BLaER1 treated with 17β-estradiol and CSF1 and Interleukin-3, amounts not matched to agents 10 nM and 100 nM (cell line): ENCODE data around the gene CHD5.

ENCODE experiments used
- H3K27ac ChIP-seq, 11 experiments: shearing (Covaris generic); formaldehyde crosslinking; 2 replicates each; pipeline ENCODE4 v1.8.1; 2022
- H3K27me3 ChIP-seq, 11 experiments: shearing (Covaris generic); formaldehyde crosslinking; 2 replicates each; pipeline ENCODE4 v1.8.1; 2022
- H3K36me3 ChIP-seq, 11 experiments: shearing (Covaris generic); formaldehyde crosslinking; 2 replicates each; pipeline ENCODE4 v1.8.1; 2022
- H3K4me1 ChIP-seq, 10 experiments: shearing (Covaris generic); formaldehyde crosslinking; 2 replicates each; pipeline ENCODE4 v1.8.1; 2022
- H3K4me2 ChIP-seq, 11 experiments: shearing (Covaris generic); formaldehyde crosslinking; 2 replicates each; pipeline ENCODE4 v1.8.1; 2022
- H3K4me3 ChIP-seq, 10 experiments: shearing (Covaris generic); formaldehyde crosslinking; 2 replicates each; pipeline ENCODE4 v1.8.1; 2022
- H3K9ac ChIP-seq, 11 experiments: shearing (Covaris generic); formaldehyde crosslinking; 2 replicates each; pipeline ENCODE4 v1.8.1; 2022
- H3K9me3 ChIP-seq, 11 experiments: shearing (Covaris generic); formaldehyde crosslinking; replicated peaks in 1 of 11; 2 replicates each; pipeline ENCODE4 v1.8.1; 2022
- H4K20me1 ChIP-seq, 11 experiments: shearing (Covaris generic); formaldehyde crosslinking; 2 replicates each; pipeline ENCODE4 v1.8.1; 2022
- Cebpa-rat ChIP-seq, 11 experiments: shearing (Covaris generic); IDR thresholded peaks; 2 replicates each; pipeline ENCODE4 v1.8.1; 2022

CHD5 gene

GRCh38 chr1:6134741-6135510, 45.2 kb downstream of the CHD5 start:
- Histone ChIP-seq H3K9ac (no peak overlapping the region), H3K4me2 (no peak overlapping the region), H3K4me1 (peaks cover 0 to 23% (median 15%) of the 10 kb centered on the region in 10 experiments; a peak in 12 of 20 replicates), H3K36me3 (peaks cover 0 to 15% (median 0%) of the 10 kb centered on the region in 11 experiments; a peak in 4 of 22 replicates), H4K20me1 (peaks cover 0 to 7% (median 0%) of the 10 kb centered on the region in 11 experiments; a peak in 1 of 22 replicates), H3K27ac (no peak overlapping the region), H3K4me3 (no peak overlapping the region), H3K9me3 (peaks cover 24 to 32% (median 27%) of the 10 kb centered on the region in 11 experiments), H3K27me3 (no peaks in the 10 kb centered on the region)
- no peak for TF ChIP-seq Cebpa-rat (IDR thresholded peaks at IDR 0.05)

DNA sequence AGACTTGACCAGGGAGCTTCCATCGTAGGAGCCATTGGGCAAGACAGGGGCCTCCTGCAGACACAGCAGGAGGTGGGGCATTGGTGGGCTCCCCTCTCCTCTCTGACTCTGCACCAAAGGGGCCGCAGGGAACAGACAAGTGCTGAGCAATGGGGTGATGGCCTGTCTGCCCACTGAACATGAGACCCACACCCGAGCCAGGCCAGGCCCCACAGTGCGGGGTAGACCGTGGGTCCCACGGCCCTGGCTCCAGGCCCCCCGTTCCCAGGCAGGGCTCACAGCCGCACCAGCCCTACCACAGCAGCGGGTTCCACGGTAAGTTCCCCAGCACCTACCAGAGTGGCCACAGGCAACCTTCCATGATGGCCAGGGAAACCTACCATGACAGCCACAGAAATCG, 45.9 kb downstream of the CHD5 start:
- TF ChIP-seq Cebpa-rat (IDR thresholded peaks at IDR 0.05): no peak
- Histone ChIP-seq H3K36me3 (peaks cover 0 to 15% (median 0%) of the 10 kb centered on the region in 11 experiments; a peak in 4 of 22 replicates), H4K20me1 (peaks cover 0 to 9% (median 0%) of the 10 kb centered on the region in 11 experiments; a peak in 2 of 22 replicates), H3K27ac (no peak overlapping the region), H3K4me2 (no peak overlapping the region), H3K9me3 (peaks cover 24 to 32% (median 27%) of the 10 kb centered on the region in 11 experiments), H3K27me3 (no peaks in the 10 kb centered on the region), H3K4me1 (peaks cover 0 to 30% (median 18%) of the 10 kb centered on the region in 10 experiments; a peak in 12 of 20 replicates), H3K9ac (no peak overlapping the region), H3K4me3 (no peak overlapping the region)

DNA sequence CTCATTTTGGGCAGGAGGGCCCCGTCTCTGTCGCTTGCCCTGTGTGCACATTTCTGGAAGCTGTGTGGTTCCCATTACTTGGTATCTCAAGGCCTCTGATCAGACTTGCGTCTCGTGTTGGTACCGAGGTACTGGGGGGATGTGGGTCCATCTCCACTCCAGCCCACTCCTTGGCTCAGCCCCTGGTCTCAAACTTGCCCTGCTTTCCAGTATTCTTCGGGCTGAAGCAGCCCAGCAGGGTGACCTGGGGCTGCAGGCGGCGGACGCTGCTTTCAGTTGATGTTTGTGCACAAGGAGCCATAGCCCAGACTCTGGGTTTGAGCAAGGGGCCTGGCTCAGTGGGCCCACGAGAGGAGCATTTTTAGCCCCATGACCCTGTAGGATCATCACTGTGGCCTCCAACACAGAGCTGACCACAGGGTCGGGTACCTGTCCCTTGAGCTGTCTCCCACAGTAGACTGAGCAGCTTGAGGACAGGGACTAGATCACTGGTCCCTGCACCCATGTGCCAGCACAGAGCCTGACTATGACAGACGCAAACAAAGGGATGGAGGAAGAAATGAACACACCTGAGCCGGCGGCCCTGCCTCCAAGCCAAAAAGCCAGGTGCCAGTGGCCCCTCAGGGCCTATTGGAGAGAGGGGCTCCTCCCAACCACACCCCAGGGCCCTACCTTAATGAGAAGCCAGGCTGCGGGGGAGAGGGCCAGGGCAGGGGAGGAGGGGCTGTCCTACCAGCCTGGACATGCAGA, 46.8 kb downstream of the CHD5 start:
- Histone ChIP-seq H3K9ac (no peak overlapping the region), H3K4me2 (no peak overlapping the region)
- no peak for TF ChIP-seq Cebpa-rat (IDR thresholded peaks at IDR 0.05)

DNA sequence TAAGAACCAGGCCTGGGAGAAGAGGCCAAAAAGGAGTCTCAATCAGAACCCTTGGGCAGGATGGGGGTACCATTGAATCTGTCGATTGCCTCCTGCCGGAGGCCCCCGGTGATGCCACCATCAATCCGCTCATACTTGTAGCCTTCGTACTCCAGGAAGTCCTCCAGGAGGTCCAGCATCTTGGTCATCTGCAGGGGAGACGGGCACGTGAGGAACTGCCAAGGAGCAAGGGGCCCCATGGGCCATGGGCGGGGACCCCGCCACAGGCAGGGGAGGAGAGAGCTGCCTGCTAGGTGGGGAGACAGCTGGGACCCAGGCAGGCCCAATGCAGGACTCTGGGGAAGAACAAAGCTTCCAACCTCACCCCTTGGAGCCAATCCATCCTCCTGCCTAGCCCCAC, 48.6 kb downstream of the CHD5 start:
- Histone ChIP-seq H3K9ac (no peak overlapping the region), H3K4me1 (peaks cover 9 to 31% (median 25%) of the 10 kb centered on the region in 10 experiments), H3K27ac (no peak overlapping the region), H3K4me3 (no peak overlapping the region), H4K20me1 (peaks cover 0 to 6% (median 0%) of the 10 kb centered on the region in 11 experiments; a peak in 2 of 22 replicates), H3K9me3 (peaks cover 24 to 32% (median 27%) of the 10 kb centered on the region in 11 experiments), H3K4me2 (no peak overlapping the region), H3K36me3 (peaks cover 0 to 15% (median 0%) of the 10 kb centered on the region in 11 experiments; a peak in 4 of 22 replicates), H3K27me3 (no peaks in the 10 kb centered on the region)
- TF ChIP-seq Cebpa-rat (IDR thresholded peaks at IDR 0.05): no peak

More for the DNA sequence above, 46.8 kb downstream of the CHD5 start:
- no peak overlapping the region for H3K27ac ChIP-seq
- H4K20me1 ChIP-seq: peaks cover 0 to 8% (median 0%) of the 10 kb centered on the region in 11 experiments; a peak in 2 of 22 replicates
- H3K36me3 ChIP-seq: peaks cover 0 to 15% (median 0%) of the 10 kb centered on the region in 11 experiments; a peak in 4 of 22 replicates
- H3K27me3 ChIP-seq: no peaks in the 10 kb centered on the region
- peaks cover 0 to 30% (median 21%) of the 10 kb centered on the region in 10 experiments; a peak in 14 of 20 replicates for H3K4me1 ChIP-seq
- H3K4me3 ChIP-seq: no peak overlapping the region
- peaks cover 24 to 32% (median 27%) of the 10 kb centered on the region in 11 experiments for H3K9me3 ChIP-seq

- Histone ChIP-seq H3K36me3 (peaks cover 0 to 15% (median 0%) of the 10 kb centered on the region in 11 experiments; a peak in 4 of 22 replicates), H3K4me3 (no peak overlapping the region), H3K9ac (no peak overlapping the region), H3K4me2 (no peak overlapping the region), H4K20me1 (peaks cover 0 to 6% (median 0%) of the 10 kb centered on the region in 11 experiments; a peak in 2 of 22 replicates), H3K27ac (no peak overlapping the region), H3K27me3 (no peaks in the 10 kb centered on the region), H3K4me1 (peaks cover 9 to 41% (median 34%) of the 10 kb centered on the region in 10 experiments), H3K9me3 (peaks cover 24 to 32% (median 27%) of the 10 kb centered on the region in 11 experiments)
- no peak for TF ChIP-seq Cebpa-rat (IDR thresholded peaks at IDR 0.05)
Observed at GRCh38 chr1:6130596-6130995, 49.5 kb downstream of the CHD5 start.

DNA sequence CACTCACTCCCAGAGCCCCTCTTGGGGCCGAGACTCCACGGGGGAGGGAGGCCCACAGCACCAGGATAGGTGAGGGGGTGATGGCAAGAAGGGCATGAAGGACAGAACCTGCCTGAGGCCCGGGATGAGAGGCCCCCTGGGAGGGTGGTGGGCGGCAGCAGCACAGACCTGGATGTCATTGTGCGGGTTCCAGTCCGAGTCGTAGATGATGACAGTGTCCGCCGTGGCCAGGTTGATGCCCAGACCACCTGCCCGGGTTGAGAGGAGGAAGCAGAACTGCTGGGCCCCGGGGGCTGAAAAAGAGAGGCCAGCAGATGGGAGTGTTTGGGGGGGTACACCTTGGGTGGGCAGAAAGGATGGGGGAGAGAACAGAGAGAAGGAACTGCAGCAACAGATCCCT, 50.1 kb downstream of the CHD5 start:
- H3K27me3 ChIP-seq: no peaks in the 10 kb centered on the region
- H3K4me1 ChIP-seq: peaks cover 9 to 46% (median 40%) of the 10 kb centered on the region in 10 experiments
- TF ChIP-seq Cebpa-rat (IDR thresholded peaks at IDR 0.05): no peak
- no peak overlapping the region for H3K4me3 ChIP-seq
- H3K36me3 ChIP-seq: peaks cover 0 to 15% (median 0%) of the 10 kb centered on the region in 11 experiments; a peak in 4 of 22 replicates
- H3K9ac ChIP-seq: no peak overlapping the region
- no peak overlapping the region for H3K4me2 ChIP-seq
- peaks cover 0 to 6% (median 0%) of the 10 kb centered on the region in 11 experiments; a peak in 2 of 22 replicates for H4K20me1 ChIP-seq
- no peak overlapping the region for H3K27ac ChIP-seq
- H3K9me3 ChIP-seq: peaks cover 24 to 32% (median 27%) of the 10 kb centered on the region in 11 experiments

DNA sequence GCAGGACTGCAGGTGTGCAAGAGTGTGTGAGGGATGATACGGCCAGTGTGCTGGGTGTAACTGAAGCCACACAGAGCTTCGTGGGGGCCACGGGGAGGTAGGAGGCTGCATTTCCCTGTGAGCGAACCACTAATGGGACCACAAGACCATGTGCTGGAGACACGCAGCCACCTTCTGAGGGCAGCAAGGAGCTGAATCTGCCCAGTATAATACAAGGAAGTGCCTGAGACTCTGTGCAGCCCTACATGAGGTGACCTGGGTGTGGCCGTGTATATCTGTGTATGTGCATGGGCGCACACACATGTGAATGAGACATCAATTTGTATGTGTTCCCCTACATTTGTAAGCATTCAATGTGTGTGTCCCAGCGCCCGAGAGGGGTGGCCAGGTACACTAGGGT, 50.8 kb downstream of the CHD5 start:
- Histone ChIP-seq H3K27me3 (no peaks in the 10 kb centered on the region), H3K27ac (no peak overlapping the region), H4K20me1 (peaks cover 0 to 6% (median 0%) of the 10 kb centered on the region in 11 experiments; a peak in 2 of 22 replicates), H3K9ac (no peak overlapping the region), H3K4me3 (no peak overlapping the region), H3K4me2 (no peak overlapping the region), H3K9me3 (peaks cover 24 to 32% (median 27%) of the 10 kb centered on the region in 11 experiments), H3K36me3 (peaks cover 0 to 15% (median 0%) of the 10 kb centered on the region in 11 experiments; a peak in 4 of 22 replicates), H3K4me1 (peaks cover 9 to 52% (median 45%) of the 10 kb centered on the region in 10 experiments)
- TF ChIP-seq Cebpa-rat (IDR thresholded peaks at IDR 0.05): no peak

DNA sequence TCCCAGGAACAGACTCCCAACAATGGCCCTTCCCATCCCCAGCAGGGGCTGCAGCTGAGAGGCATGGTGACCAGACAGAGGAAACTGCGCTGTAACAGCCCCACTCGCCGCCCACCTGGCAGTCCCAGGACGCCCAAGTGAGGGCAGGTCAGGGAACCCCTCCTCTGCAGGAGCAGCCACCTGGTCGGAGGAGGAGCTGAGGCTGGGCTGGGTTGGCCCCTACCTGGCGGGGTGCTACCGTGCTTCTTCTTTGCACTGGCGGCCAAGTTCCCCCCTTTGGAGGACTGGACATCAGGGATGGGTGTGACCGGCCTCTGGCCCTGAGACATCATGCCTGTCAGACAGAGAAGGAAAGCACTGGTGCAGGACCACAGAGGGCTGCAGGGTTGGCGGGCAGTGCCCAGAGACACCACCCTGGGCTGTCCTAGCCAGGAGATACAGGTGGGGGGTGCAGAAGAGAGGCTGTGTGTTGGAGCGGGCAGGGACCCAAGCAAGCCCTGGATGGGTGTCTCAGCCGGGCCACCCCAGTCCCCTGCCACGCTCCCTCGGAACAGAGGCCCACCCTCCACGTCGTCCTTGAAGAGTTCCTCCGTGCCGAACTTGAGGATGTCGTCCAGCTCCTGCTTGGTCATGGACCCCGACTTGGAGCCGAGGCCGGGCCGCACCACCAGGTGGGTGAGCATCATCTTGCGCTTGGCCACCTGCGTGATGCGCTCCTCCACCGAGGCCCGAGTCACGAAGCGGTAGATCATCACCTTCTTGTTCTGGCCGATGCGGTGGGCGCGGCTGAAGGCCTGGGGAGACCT, 51.6 kb downstream of the CHD5 start:
- Histone ChIP-seq H3K9ac (no peak overlapping the region), H3K27me3 (no peaks in the 10 kb centered on the region), H3K4me2 (peak overlapping the region; percentile 43 to 83 (median 67); a peak in 19 of 22 replicates), H3K36me3 (peaks cover 0 to 14% (median 0%) of the 10 kb centered on the region in 11 experiments; a peak in 4 of 22 replicates), H4K20me1 (peaks cover 0 to 6% (median 0%) of the 10 kb centered on the region in 11 experiments; a peak in 2 of 22 replicates), H3K9me3 (peaks cover 23 to 27% (median 26%) of the 10 kb centered on the region in 11 experiments), H3K4me3 (0 out of 20 replicates have a peak overlapping the region, but pooled peaks of 1 of the 10 experiments have one; percentile 29), H3K27ac (no peak overlapping the region), H3K4me1 (peaks cover 14 to 60% (median 53%) of the 10 kb centered on the region in 10 experiments)
- no peak for TF ChIP-seq Cebpa-rat (IDR thresholded peaks at IDR 0.05)
